ENCODE measurements around the gene NPB.

Gene NPB

DNA sequence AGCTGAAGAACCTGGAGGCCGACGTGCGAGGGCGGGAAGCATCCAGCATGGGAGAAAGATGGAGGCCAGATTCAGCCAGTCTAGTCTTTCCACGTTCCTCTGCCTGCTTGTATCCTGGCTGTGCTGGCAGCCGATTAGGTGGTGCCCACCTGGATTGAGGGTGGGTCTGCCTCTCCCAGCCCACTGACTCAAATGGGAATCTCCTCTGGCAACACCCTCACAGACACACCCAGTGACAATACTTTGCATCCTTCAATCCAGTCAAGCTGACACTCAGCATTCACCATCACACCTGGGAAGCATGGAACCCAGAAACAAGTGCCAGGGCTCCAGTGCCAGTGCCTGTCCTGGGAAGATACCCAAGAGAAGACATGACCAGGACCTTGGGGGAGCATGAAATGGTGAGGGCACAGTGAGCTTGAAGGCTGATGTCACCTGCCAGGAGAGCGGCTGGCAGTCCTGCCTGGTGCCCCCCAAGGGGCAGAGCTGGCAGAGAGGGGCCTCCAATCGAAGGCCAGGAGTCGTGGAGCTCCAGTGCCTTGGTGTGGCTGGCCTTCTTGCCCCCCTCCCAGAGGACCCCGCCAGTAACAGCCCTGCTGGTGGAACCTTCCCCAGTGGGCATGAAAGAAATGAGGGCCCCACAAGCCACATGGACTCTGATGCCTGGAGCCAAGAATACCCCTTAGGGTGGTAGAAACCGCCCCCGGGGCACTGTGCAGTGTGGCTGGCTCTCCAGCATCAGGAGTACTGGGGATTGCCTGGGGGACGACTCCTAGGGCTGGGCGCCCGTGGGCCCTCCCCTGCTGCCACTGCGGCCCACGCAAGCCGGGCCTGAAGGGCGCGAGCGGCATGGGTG, 643 bp upstream of the NPB start:
- POLR2A ChIA-PET, result no interaction called here
- TF ChIP-seq L3MBTL2 (conservative IDR thresholded peaks at IDR 0.05), result no peak
- TF ChIP-seq TARDBP (IDR thresholded peaks at IDR 0.05), result no peak
- no peak for TF ChIP-seq FOXM1 (IDR thresholded peaks at IDR 0.05; ENCODE audit: borderline replicate concordance)
- TF ChIP-seq ZNF384 (IDR thresholded peaks at IDR 0.05), result no peak
- TF ChIP-seq FOXA1 (IDR thresholded peaks at IDR 0.05), result no peak
- no peak for TF ChIP-seq BHLHE40 (IDR thresholded peaks at IDR 0.05; ENCODE audit: borderline replicate concordance)
- no peak for TF ChIP-seq NFRKB (IDR thresholded peaks at IDR 0.05)
- no peak for TF ChIP-seq ARNT (IDR thresholded peaks at IDR 0.05)
- no peak for TF ChIP-seq CTBP1 (IDR thresholded peaks at IDR 0.05; ENCODE audit: borderline replicate concordance)
- TF ChIP-seq ELF4 (IDR thresholded peaks at IDR 0.05), result no peak
- no peak for TF ChIP-seq LEF1 (IDR thresholded peaks at IDR 0.05; ENCODE audit: borderline replicate concordance)
- TF ChIP-seq SP1 (IDR thresholded peaks at IDR 0.05), result no peak
- TF ChIP-seq, protein P1, sequence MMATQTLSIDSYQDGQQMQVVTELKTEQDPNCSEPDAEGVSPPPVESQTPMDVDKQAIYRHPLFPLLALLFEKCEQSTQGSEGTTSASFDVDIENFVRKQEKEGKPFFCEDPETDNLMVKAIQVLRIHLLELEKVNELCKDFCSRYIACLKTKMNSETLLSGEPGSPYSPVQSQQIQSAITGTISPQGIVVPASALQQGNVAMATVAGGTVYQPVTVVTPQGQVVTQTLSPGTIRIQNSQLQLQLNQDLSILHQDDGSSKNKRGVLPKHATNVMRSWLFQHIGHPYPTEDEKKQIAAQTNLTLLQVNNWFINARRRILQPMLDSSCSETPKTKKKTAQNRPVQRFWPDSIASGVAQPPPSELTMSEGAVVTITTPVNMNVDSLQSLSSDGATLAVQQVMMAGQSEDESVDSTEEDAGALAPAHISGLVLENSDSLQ (IDR thresholded peaks at IDR 0.05), result no peak
- TF ChIP-seq HDGF (IDR thresholded peaks at IDR 0.05; ENCODE audit: borderline replicate concordance), result no peak
- DNase-seq (ENCODE audit: extremely low spot score), result no peak
- CTCF ChIA-PET, result no interaction called here

DNA sequence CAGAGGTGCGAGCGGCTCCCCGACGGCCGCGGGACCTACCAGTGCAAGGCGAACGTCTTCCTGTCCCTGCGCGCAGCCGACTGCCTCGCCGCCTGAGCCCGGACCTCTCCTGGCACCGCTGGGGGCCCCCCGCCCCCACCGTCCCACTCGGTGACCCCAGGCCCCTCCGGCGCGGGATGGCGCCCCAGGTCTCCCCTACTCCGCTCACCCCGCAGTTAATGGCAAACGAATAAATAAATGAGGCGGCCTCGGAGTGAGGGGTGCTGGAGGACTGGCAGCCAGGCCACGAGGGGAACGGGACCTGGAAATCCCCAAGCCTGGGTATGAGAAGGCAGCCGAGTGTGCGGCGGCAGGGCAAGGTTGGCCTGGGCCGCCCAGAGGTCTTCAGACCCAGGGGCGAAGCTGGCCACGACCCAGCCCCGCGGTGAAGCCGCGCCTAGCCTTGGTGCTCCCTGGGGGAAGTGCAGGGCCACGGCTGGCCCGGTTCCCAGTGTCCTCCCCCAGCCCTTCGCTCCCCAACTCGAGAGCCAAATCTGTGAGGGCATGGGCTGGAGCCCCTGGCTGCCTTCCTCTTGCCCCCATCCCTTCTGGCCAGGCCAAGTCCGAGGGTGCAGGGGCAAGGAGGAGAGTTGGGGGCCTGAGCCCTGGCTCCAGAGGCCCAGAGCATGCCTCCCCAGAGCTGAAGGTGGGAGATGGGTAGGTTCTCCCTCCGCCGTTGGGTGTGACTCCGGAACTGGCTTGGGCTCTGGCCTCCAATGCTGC, 796 bp downstream of the NPB start:
- ChIA-PET POLR2A (interaction anchor here (1.0 kb wide), 1 partner anchor 33 kb away, joined by 5 read pairs; no protein-coding TSS in a partner anchor), CTCF (no interaction called here)
- TF ChIP-seq NFRKB (IDR thresholded peaks at IDR 0.05) (no peak), FOXM1 (IDR thresholded peaks at IDR 0.05; ENCODE audit: borderline replicate concordance) (no peak), ELF4 (IDR thresholded peaks at IDR 0.05) (no peak), FOXA1 (IDR thresholded peaks at IDR 0.05) (no peak), SP1 (IDR thresholded peaks at IDR 0.05) (no peak), LEF1 (IDR thresholded peaks at IDR 0.05; ENCODE audit: borderline replicate concordance) (no peak), SUZ12 (IDR thresholded peaks at IDR 0.05) (no peak), L3MBTL2 (conservative IDR thresholded peaks at IDR 0.05) (no peak), ARNT (IDR thresholded peaks at IDR 0.05) (no peak)
- TF ChIP-seq, protein P1 (IDR thresholded peaks at IDR 0.05), result no peak
- no peak for DNase-seq (ENCODE audit: extremely low spot score)

DNA sequence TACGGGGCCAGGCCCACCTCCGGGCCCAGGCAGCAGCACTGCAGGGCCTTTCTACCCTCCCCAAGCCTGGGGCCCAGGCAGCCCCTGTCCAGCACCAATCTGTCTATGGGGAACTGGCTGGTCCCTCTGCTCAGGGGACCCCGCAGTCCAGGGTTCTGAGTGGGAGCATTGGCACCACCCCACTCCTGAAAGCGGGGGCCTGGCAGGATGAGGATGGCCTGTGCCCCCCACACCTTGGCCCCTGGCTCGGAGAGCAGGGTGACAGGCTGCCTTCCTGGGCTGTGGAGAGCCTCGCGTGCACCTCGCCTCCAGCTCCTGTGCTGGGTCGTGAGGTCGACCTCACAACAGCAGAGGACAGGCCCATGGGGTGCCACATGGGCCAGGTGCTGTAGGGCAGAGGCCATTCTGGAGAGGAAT, 1.4 kb downstream of the NPB start:
- ChIA-PET CTCF (interaction anchor here (0.7 kb wide), 1 partner anchor 11 kb away, joined by 3 read pairs; no protein-coding TSS in a partner anchor), POLR2A (interaction anchor here (1.0 kb wide), 1 partner anchor 34 kb away, joined by 5 read pairs; no protein-coding TSS in a partner anchor)
- DNase-seq (ENCODE audit: extremely low spot score), result no peak
- TF ChIP-seq FOXM1 (IDR thresholded peaks at IDR 0.05; ENCODE audit: borderline replicate concordance), result no peak
- TF ChIP-seq FOXA1 (IDR thresholded peaks at IDR 0.05), result no peak
- TF ChIP-seq SUZ12 (IDR thresholded peaks at IDR 0.05), result no peak
- TF ChIP-seq ARNT (IDR thresholded peaks at IDR 0.05), result no peak
- no peak for TF ChIP-seq L3MBTL2 (conservative IDR thresholded peaks at IDR 0.05)
- TF ChIP-seq CTBP1 (IDR thresholded peaks at IDR 0.05; ENCODE audit: borderline replicate concordance), result no peak
- TF ChIP-seq, protein P1 (IDR thresholded peaks at IDR 0.05), result no peak
- TF ChIP-seq ELF4 (IDR thresholded peaks at IDR 0.05), result no peak
- no peak for TF ChIP-seq BHLHE40 (IDR thresholded peaks at IDR 0.05; ENCODE audit: borderline replicate concordance)

DNA sequence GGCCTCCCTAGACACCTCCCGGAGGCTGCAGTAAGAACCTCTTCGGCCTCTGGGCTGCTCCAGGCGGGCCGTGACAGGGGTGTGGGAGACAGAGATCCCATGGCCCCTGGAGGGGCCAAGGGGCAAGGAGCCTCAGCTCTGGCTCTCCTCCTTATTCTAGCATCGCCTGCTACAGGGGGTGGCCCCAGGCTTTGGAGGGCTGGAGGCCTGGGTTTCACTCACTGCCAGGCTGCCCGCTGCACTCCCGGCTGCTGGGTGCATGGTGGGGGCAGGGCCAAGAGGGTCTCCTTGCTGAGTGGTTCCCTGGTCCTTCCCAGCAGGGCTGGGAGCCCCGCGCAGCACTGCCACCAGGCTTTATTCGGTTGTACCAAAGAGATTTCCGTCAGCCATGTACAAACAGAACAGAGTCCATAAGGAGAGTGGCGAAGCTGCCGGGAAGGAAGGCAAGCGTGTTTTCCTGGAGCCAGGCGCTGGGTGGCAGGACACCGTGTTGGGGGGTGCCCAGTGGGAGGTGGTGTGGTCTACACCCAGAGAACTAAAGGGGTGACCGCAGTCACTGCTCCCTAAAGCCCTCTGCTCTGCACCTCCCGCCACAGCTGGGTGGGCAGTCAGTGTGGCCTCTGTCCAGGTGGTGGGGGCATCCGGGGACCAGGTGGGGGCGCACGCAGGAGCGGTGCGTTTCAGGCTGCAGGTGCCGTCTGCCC, 2.0 kb downstream of the NPB start:
- no peak for DNase-seq (ENCODE audit: extremely low spot score)
- POLR2A ChIA-PET, result interaction anchor here (1.0 kb wide), 1 partner anchor 34 kb away, joined by 5 read pairs; no protein-coding TSS in a partner anchor
- CTCF ChIA-PET, result interaction anchor here (0.7 kb wide), 1 partner anchor 12 kb away, joined by 3 read pairs; no protein-coding TSS in a partner anchor
- no peak for TF ChIP-seq NFRKB (IDR thresholded peaks at IDR 0.05)
- no peak for TF ChIP-seq FOXM1 (IDR thresholded peaks at IDR 0.05; ENCODE audit: borderline replicate concordance)
- TF ChIP-seq FOXA1 (IDR thresholded peaks at IDR 0.05), result no peak
- no peak for TF ChIP-seq TARDBP (IDR thresholded peaks at IDR 0.05)
- no peak for TF ChIP-seq BHLHE40 (IDR thresholded peaks at IDR 0.05; ENCODE audit: borderline replicate concordance)
- no peak for TF ChIP-seq SP1 (IDR thresholded peaks at IDR 0.05)
- TF ChIP-seq FOXK2 (IDR thresholded peaks at IDR 0.05), result no peak
- TF ChIP-seq LEF1 (IDR thresholded peaks at IDR 0.05; ENCODE audit: borderline replicate concordance), result no peak
- TF ChIP-seq HDGF (IDR thresholded peaks at IDR 0.05; ENCODE audit: borderline replicate concordance), result no peak
- no peak for TF ChIP-seq ELF4 (IDR thresholded peaks at IDR 0.05)
- TF ChIP-seq CTBP1 (IDR thresholded peaks at IDR 0.05; ENCODE audit: borderline replicate concordance), result no peak
- TF ChIP-seq, protein P1 (IDR thresholded peaks at IDR 0.05), result no peak
- no peak for TF ChIP-seq SUZ12 (IDR thresholded peaks at IDR 0.05)
- TF ChIP-seq L3MBTL2 (conservative IDR thresholded peaks at IDR 0.05), result no peak
- TF ChIP-seq ARNT (IDR thresholded peaks at IDR 0.05), result no peak
- no peak for TF ChIP-seq ZNF384 (IDR thresholded peaks at IDR 0.05)
